Testis (tissue), 2 donors: ENCODE measurements around the gene WFDC10A.

Experiments used
- CTCF ChIP-seq, 3 experiments: fragments of 450-650 bp in 2 of 3; fragments of 200-600 bp in 1 of 3; sonication (generic) in 1 of 3; IDR thresholded peaks; one replicate each; pipeline ENCODE4 v1.5.1; 2016 to 2019; ENCODE audit warnings: antibody characterized with exemption in 3 of 3, mild to moderate bottlenecking in 2 of 3, moderate library complexity in 1 of 3
- POLR2A ChIP-seq: fragments of 450-650 bp; IDR thresholded peaks from one replicate; pipeline ENCODE4 v1.6.1; 2017; ENCODE audit warnings: antibody characterized with exemption, mild to moderate bottlenecking, moderate library complexity

- TF ChIP-seq CTCF (IDR thresholded peaks at IDR 0.05) (no peak), POLR2A (no peak)
Measured at GRCh38 chr20:45612314-45612713, 17.2 kb upstream of the WFDC10A start.
